Karpas-422 (cell line): ENCODE results near the gene CCKAR. TPM values are rescaled to one million over a fixed set of nuclear protein-coding genes. Genes with fewer than 3 reads are reported as not detected.

Experiments
- DNase-seq: peaks from one replicate; pipeline ENCODE4 v3.0.0-alpha.2; 2015
- H2AFZ ChIP-seq: fragments of 200-600 bp; sonication (generic); 2 replicates; pipeline ENCODE4 v1.6.1; 2014; ENCODE audit warnings: antibody characterized with exemption, low read length, mixed read lengths
- H3K27ac ChIP-seq: fragments of 200-600 bp; sonication (generic); 2 replicates; pipeline ENCODE4 v1.5.1; 2014; ENCODE audit warnings: mild to moderate bottlenecking, low read length, moderate library complexity
- H3K27me3 ChIP-seq: fragments of 200-600 bp; sonication (generic); 2 replicates; pipeline ENCODE4 v1.6.1; 2014; ENCODE audit warnings: low read length, mixed read lengths
- H3K36me3 ChIP-seq: fragments of 200-600 bp; sonication (generic); 2 replicates; pipeline ENCODE4 v1.6.1; 2014; ENCODE audit warnings: low read length, mixed read lengths; ENCODE audit not compliant: insufficient read depth
- H3K4me1 ChIP-seq: fragments of 200-600 bp; sonication (generic); 2 replicates; pipeline ENCODE4 v1.6.1; 2014; ENCODE audit warnings: mild to moderate bottlenecking, low read length, mixed read lengths
- H3K4me2 ChIP-seq: fragments of 200-600 bp; sonication (generic); 2 replicates; pipeline ENCODE4 v1.6.1; 2014; ENCODE audit warnings: low read length, low read depth, mild to moderate bottlenecking; ENCODE audit not compliant: poor library complexity, severe bottlenecking
- H3K4me3 ChIP-seq: fragments of 200-600 bp; sonication (generic); 2 replicates; pipeline ENCODE4 v1.5.1; 2014; ENCODE audit warnings: mild to moderate bottlenecking, antibody characterized with exemption, low read length, mixed read lengths
- H3K79me2 ChIP-seq: fragments of 200-600 bp; sonication (generic); 2 replicates; pipeline ENCODE4 v1.6.1; 2014; ENCODE audit warnings: mild to moderate bottlenecking, low read length, mixed read lengths
- H3K9ac ChIP-seq: fragments of 200-600 bp; sonication (generic); 2 replicates; pipeline ENCODE4 v1.6.0; 2014; ENCODE audit warnings: low read length
- H3K9me2 ChIP-seq: fragments of 200-600 bp; sonication (generic), shearing (Covaris generic); replicated peaks from 2 replicates; pipeline ENCODE4 v1.6.0; 2014; ENCODE audit warnings: mild to moderate bottlenecking, low read length, moderate library complexity; ENCODE audit not compliant: insufficient read depth
- H3K9me3 ChIP-seq: fragments of 300-700, 200-600 bp; sonication (generic); 2 replicates; pipeline ENCODE4 v1.6.1; 2014; ENCODE audit warnings: low read length, mixed read lengths
- H4K20me1 ChIP-seq: fragments of 200-600 bp; sonication (generic); 2 replicates; pipeline ENCODE4 v1.6.1; 2014; ENCODE audit warnings: mild to moderate bottlenecking, antibody characterized with exemption, low read length, low read depth; ENCODE audit not compliant: insufficient read depth
- total RNA-seq: library from RNA; depleted of rRNA; stranded (reverse); fragments of >200 nt; shearing (Covaris generic); gene quantifications from 2 replicates; pipeline ENCODE4 v1.2.3, GENCODE V29; 2014; ENCODE audit warnings: low replicate concordance

The CCKAR gene
- total RNA-seq, 1 experiment from 2014 or later, result not detected

- Histone ChIP-seq H3K36me3 (no peaks in the 10 kb centered on the region), H4K20me1 (no peaks in the 10 kb centered on the region), H3K27me3 (no peaks in the 10 kb centered on the region), H3K9me3 (no peaks in the 10 kb centered on the region), H3K27ac (no peak overlapping the region), H2AFZ (no peak overlapping the region), H3K9ac (no peak overlapping the region), H3K79me2 (no peaks in the 10 kb centered on the region), H3K4me3 (no peak overlapping the region), H3K4me1 (no peaks in the 10 kb centered on the region), H3K4me2 (no peak overlapping the region), H3K9me2 (no peaks in the 10 kb centered on the region)
- no peak for DNase-seq
These were observed 33.7 kb upstream of the CCKAR start for GRCh38 chr4:26524011-26524410.

- Histone ChIP-seq H3K9ac (no peak overlapping the region), H3K9me3 (no peaks in the 10 kb centered on the region), H3K27me3 (no peaks in the 10 kb centered on the region), H3K36me3 (no peaks in the 10 kb centered on the region), H3K4me3 (no peak overlapping the region), H2AFZ (no peak overlapping the region), H3K27ac (no peak overlapping the region), H3K79me2 (no peaks in the 10 kb centered on the region), H4K20me1 (no peaks in the 10 kb centered on the region), H3K9me2 (no peaks in the 10 kb centered on the region), H3K4me1 (no peaks in the 10 kb centered on the region), H3K4me2 (no peak overlapping the region)
- no peak for DNase-seq
These were observed 32.2 kb upstream of the CCKAR start for GRCh38 chr4:26522478-26522877.

GRCh38 chr4:26520728-26521450, 30.6 kb upstream of the CCKAR start:
- no peak overlapping the region for H3K4me2 ChIP-seq
- H3K9me2 ChIP-seq, result no peaks in the 10 kb centered on the region
- no peaks in the 10 kb centered on the region for H3K27me3 ChIP-seq
- DNase-seq, result no peak
- H3K9me3 ChIP-seq, result no peaks in the 10 kb centered on the region
- H4K20me1 ChIP-seq, result no peaks in the 10 kb centered on the region
- no peak overlapping the region for H3K9ac ChIP-seq
- H3K4me1 ChIP-seq, result no peaks in the 10 kb centered on the region
- H3K79me2 ChIP-seq, result no peaks in the 10 kb centered on the region
- H3K27ac ChIP-seq, result no peak overlapping the region
- 0 out of 2 replicates have a peak overlapping the region, but pooled peaks have one; percentile 8 for H2AFZ ChIP-seq
- H3K36me3 ChIP-seq, result no peaks in the 10 kb centered on the region
- no peak overlapping the region for H3K4me3 ChIP-seq

GRCh38 chr4:26515936-26516335, 25.7 kb upstream of the CCKAR start:
- no peak overlapping the region for H2AFZ ChIP-seq
- H3K27me3 ChIP-seq, result no peaks in the 10 kb centered on the region
- H3K9me3 ChIP-seq, result no peaks in the 10 kb centered on the region
- no peaks in the 10 kb centered on the region for H3K36me3 ChIP-seq
- H4K20me1 ChIP-seq, result no peaks in the 10 kb centered on the region
- no peak overlapping the region for H3K9ac ChIP-seq
- H3K9me2 ChIP-seq, result no peaks in the 10 kb centered on the region
- H3K4me2 ChIP-seq, result no peak overlapping the region
- DNase-seq, result no peak
- H3K27ac ChIP-seq, result no peak overlapping the region
- no peaks in the 10 kb centered on the region for H3K4me1 ChIP-seq
- no peak overlapping the region for H3K4me3 ChIP-seq
- no peaks in the 10 kb centered on the region for H3K79me2 ChIP-seq

GRCh38 chr4:26510334-26510964, 20.2 kb upstream of the CCKAR start:
- H3K9me3 ChIP-seq, result no peaks in the 10 kb centered on the region
- H2AFZ ChIP-seq, result no peak overlapping the region
- H3K4me1 ChIP-seq, result no peaks in the 10 kb centered on the region
- H3K9me2 ChIP-seq, result no peaks in the 10 kb centered on the region
- H3K79me2 ChIP-seq, result no peaks in the 10 kb centered on the region
- no peaks in the 10 kb centered on the region for H3K27me3 ChIP-seq
- no peak overlapping the region for H3K4me2 ChIP-seq
- H3K9ac ChIP-seq, result no peak overlapping the region
- H4K20me1 ChIP-seq, result no peaks in the 10 kb centered on the region
- no peak overlapping the region for H3K27ac ChIP-seq
- H3K4me3 ChIP-seq, result no peak overlapping the region
- H3K36me3 ChIP-seq, result no peaks in the 10 kb centered on the region
- DNase-seq, result no peak

- no peak overlapping the region for H3K9ac ChIP-seq
These were observed 19.5 kb upstream of the CCKAR start for GRCh38 chr4:26509681-26510333.

GRCh38 chr4:26507286-26507685, 17.0 kb upstream of the CCKAR start:
- Histone ChIP-seq H3K4me3 (no peak overlapping the region), H3K36me3 (no peaks in the 10 kb centered on the region), H2AFZ (no peak overlapping the region), H3K79me2 (no peaks in the 10 kb centered on the region), H3K27me3 (no peaks in the 10 kb centered on the region), H3K9me3 (no peaks in the 10 kb centered on the region), H3K4me2 (no peak overlapping the region), H3K4me1 (no peaks in the 10 kb centered on the region), H3K9me2 (no peaks in the 10 kb centered on the region), H3K27ac (no peak overlapping the region), H4K20me1 (no peaks in the 10 kb centered on the region), H3K9ac (no peak overlapping the region)
- no peak for DNase-seq

More at GRCh38 chr4:26509681-26510333, 19.5 kb upstream of the CCKAR start:
- no peaks in the 10 kb centered on the region for H3K27me3 ChIP-seq
- H3K36me3 ChIP-seq, result no peaks in the 10 kb centered on the region
- no peaks in the 10 kb centered on the region for H3K79me2 ChIP-seq
- no peaks in the 10 kb centered on the region for H3K9me2 ChIP-seq
- no peaks in the 10 kb centered on the region for H3K4me1 ChIP-seq
- H3K9me3 ChIP-seq, result no peaks in the 10 kb centered on the region
- DNase-seq, result no peak
- no peak overlapping the region for H3K27ac ChIP-seq
- H3K4me3 ChIP-seq, result no peak overlapping the region
- no peak overlapping the region for H2AFZ ChIP-seq
- H3K4me2 ChIP-seq, result no peak overlapping the region
- H4K20me1 ChIP-seq, result no peaks in the 10 kb centered on the region

- Histone ChIP-seq H3K4me1 (no peaks in the 10 kb centered on the region), H3K9me2 (no peaks in the 10 kb centered on the region), H3K27ac (no peak overlapping the region), H3K36me3 (no peaks in the 10 kb centered on the region), H2AFZ (no peak overlapping the region), H3K9me3 (no peaks in the 10 kb centered on the region), H3K4me3 (no peak overlapping the region), H3K9ac (no peak overlapping the region), H4K20me1 (no peaks in the 10 kb centered on the region), H3K4me2 (no peak overlapping the region), H3K79me2 (no peaks in the 10 kb centered on the region), H3K27me3 (no peaks in the 10 kb centered on the region)
- no peak for DNase-seq
These were observed 13.6 kb upstream of the CCKAR start for GRCh38 chr4:26503844-26504243.
